ENCODE measurements around the gene USP5.

DNA sequence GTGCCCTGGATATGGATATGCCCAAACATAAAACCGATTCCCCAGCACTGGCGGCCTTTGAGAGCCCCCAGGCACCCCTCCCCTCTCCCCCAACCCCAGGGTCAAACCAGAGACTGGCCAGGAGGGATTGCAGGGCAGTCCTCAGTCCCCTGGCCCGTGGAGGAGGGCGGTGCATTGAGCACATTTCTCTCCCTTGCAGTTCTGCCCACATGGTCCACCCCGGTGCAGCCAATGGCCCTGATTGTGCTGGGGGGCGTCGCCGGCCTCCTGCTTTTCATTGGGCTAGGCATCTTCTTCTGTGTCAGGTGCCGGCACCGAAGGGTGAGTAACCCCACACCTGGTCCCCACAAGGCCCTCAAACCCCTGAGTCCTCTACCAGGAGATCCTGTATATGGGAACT is 33.7 kb upstream of the USP5 start:
- TF ChIP-seq, protein P1, sequence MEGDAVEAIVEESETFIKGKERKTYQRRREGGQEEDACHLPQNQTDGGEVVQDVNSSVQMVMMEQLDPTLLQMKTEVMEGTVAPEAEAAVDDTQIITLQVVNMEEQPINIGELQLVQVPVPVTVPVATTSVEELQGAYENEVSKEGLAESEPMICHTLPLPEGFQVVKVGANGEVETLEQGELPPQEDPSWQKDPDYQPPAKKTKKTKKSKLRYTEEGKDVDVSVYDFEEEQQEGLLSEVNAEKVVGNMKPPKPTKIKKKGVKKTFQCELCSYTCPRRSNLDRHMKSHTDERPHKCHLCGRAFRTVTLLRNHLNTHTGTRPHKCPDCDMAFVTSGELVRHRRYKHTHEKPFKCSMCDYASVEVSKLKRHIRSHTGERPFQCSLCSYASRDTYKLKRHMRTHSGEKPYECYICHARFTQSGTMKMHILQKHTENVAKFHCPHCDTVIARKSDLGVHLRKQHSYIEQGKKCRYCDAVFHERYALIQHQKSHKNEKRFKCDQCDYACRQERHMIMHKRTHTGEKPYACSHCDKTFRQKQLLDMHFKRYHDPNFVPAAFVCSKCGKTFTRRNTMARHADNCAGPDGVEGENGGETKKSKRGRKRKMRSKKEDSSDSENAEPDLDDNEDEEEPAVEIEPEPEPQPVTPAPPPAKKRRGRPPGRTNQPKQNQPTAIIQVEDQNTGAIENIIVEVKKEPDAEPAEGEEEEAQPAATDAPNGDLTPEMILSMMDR (IDR thresholded peaks at IDR 0.05; ENCODE audit: low read depth, low read length) = no peak
- TF ChIP-seq POLR2A (IDR thresholded peaks at IDR 0.05; ENCODE audit: extremely low read depth, insufficient read length) = no peak

Measured in NB4 (cell line).